SK-N-SH (cell line): Measurements from ENCODE around the gene PARVA. TPM values are rescaled to one million over a fixed set of nuclear protein-coding genes. Genes with fewer than 3 reads are reported as not detected.

ENCODE experiments used
- CTCF ChIA-PET: fragments of 300-600, 350-600 bp; formaldehyde crosslinking; extraction: SDS; loops from one replicate; lab custom pipeline; 2021; lab: Yijun Ruan, JAX
- POLR2A ChIA-PET: fragments of 350-600 bp; sonication (Branson Sonifier 250); formaldehyde crosslinking; extraction: SDS; loops from one replicate; lab custom pipeline; 2020; ENCODE audit warnings: antibody characterized with exemption, inconsistent platforms; lab: Yijun Ruan, JAX
- DNase-seq: peaks from one replicate; pipeline ENCODE4 v3.0.0; 2012
- H2AFZ ChIP-seq: fragments of 200-600 bp; sonication (generic); 2 replicates; pipeline ENCODE4 v1.8.1; 2016; ENCODE audit warnings: antibody characterized with exemption, mild to moderate bottlenecking, low read depth
- H3F3A ChIP-seq: fragments of 200-600 bp; sonication (generic); replicated peaks from 2 replicates; pipeline ENCODE3; 2016; ENCODE audit warnings: antibody characterized with exemption, mild to moderate bottlenecking; ENCODE audit not compliant: insufficient read depth
- H3K27ac ChIP-seq, 2 experiments: fragments of 200-500 bp in 1 of 2; fragments of 200-600 bp in 1 of 2; sonication (Bioruptor generic) in 1 of 2; sonication (generic), shearing (Covaris generic) in 1 of 2; 2 replicates each; pipeline versions ENCODE4 v1.5.1 to v1.6.1; 2014 to 2016; ENCODE audit warnings: low read depth in 2 of 2, inconsistent platforms in 1 of 2, low read length in 1 of 2, mild to moderate bottlenecking in 1 of 2, mixed read lengths in 1 of 2
- H3K27me3 ChIP-seq: fragments of 200-600 bp; sonication (generic), shearing (Covaris generic); 2 replicates; pipeline ENCODE4 v1.6.1; 2016; ENCODE audit warnings: mixed run types; ENCODE audit not compliant: insufficient read depth
- H3K36me3 ChIP-seq, 2 experiments: fragments of 200-500 bp in 1 of 2; fragments of 200-600 bp in 1 of 2; sonication (Bioruptor generic) in 1 of 2; sonication (generic) in 1 of 2; replicated peaks in 1 of 2; 2 replicates each; pipeline versions ENCODE3 to v1.5.1; 2014 to 2016; ENCODE audit warnings: low read length in 1 of 2, mild to moderate bottlenecking in 1 of 2; ENCODE audit not compliant: insufficient read depth in 2 of 2, control insufficient read depth in 1 of 2
- H3K4me1 ChIP-seq, 2 experiments: fragments of 200-500 bp in 1 of 2; fragments of 200-600 bp in 1 of 2; sonication (Bioruptor generic) in 1 of 2; sonication (generic), shearing (Covaris generic) in 1 of 2; 2 replicates each; pipeline versions ENCODE4 v1.5.1 to v1.6.1; 2014 to 2016; ENCODE audit warnings: low read depth in 1 of 2, low read length in 1 of 2, mixed run types in 1 of 2; ENCODE audit not compliant: insufficient read depth in 2 of 2, control insufficient read depth in 1 of 2
- H3K4me2 ChIP-seq: fragments of 200-600 bp; sonication (generic), shearing (Covaris generic); 2 replicates; pipeline ENCODE4 v1.6.1; 2017; ENCODE audit warnings: mixed run types
- H3K4me3 ChIP-seq, 2 experiments: fragments of 200-500 bp in 1 of 2; fragments of 200-600 bp in 1 of 2; sonication (Bioruptor generic) in 1 of 2; sonication (generic), shearing (Covaris generic) in 1 of 2; 2 replicates each; pipeline versions ENCODE4 v1.5.1 to v1.8.1; 2014 to 2016; ENCODE audit warnings: low read depth in 2 of 2, inconsistent platforms in 1 of 2, low read length in 1 of 2, mild to moderate bottlenecking in 1 of 2, mixed read lengths in 1 of 2, moderate library complexity in 1 of 2
- H3K79me2 ChIP-seq: fragments of 200-600 bp; sonication (generic); 2 replicates; pipeline ENCODE4 v1.8.1; 2017; ENCODE audit warnings: mild to moderate bottlenecking; ENCODE audit not compliant: insufficient read depth
- H3K9ac ChIP-seq: fragments of 200-600 bp; sonication (generic); 2 replicates; pipeline ENCODE4 v1.6.1; 2017; ENCODE audit warnings: mixed run types
- H3K9me2 ChIP-seq: fragments of 200-600 bp; sonication (generic); 2 replicates; pipeline ENCODE4 v1.6.1; 2017; ENCODE audit warnings: mixed run types
- H3K9me3 ChIP-seq: fragments of 200-600 bp; sonication (generic); 2 replicates; pipeline ENCODE4 v1.6.1; 2017; ENCODE audit warnings: mixed run types, mild to moderate bottlenecking, moderate library complexity
- H4K20me1 ChIP-seq: fragments of 200-600 bp; sonication (generic); 2 replicates; pipeline ENCODE4 v1.6.1; 2017; ENCODE audit warnings: mild to moderate bottlenecking, mixed run types; ENCODE audit not compliant: insufficient read depth
- CHD2 ChIP-seq: fragments of 150-350 bp; IDR thresholded peaks from 2 replicates; pipeline ENCODE4 v1.6.1; 2018; ENCODE audit warnings: low read length; ENCODE audit not compliant: partially characterized antibody
- EZH2phosphoT487 ChIP-seq: fragments of 200-600 bp; sonication (generic); IDR thresholded peaks from 2 replicates; pipeline ENCODE4 v1.6.1; 2017; ENCODE audit warnings: low read depth, mixed run types, mild to moderate bottlenecking, antibody characterized with exemption, moderate library complexity, borderline replicate concordance
- GABPA ChIP-seq: IDR thresholded peaks from 2 replicates; pipeline ENCODE4 v1.4.0; 2012; ENCODE audit warnings: low read depth, mild to moderate bottlenecking
- GATA2 ChIP-seq: sonication (generic); formaldehyde crosslinking; IDR thresholded peaks from 2 replicates; pipeline ENCODE4 v1.5.0; 2020; ENCODE audit warnings: mild to moderate bottlenecking, missing genetic modification reagents
- MEF2A ChIP-seq: IDR thresholded peaks from 2 replicates; pipeline ENCODE4 v1.4.0; 2012; ENCODE audit warnings: low read depth, borderline replicate concordance
- MXI1 ChIP-seq: IDR thresholded peaks from 2 replicates; pipeline ENCODE4 v1.6.1; 2012; ENCODE audit warnings: mild to moderate bottlenecking, low read depth, low read length, improper control_type of control experiment
- NFIC ChIP-seq: IDR thresholded peaks from 2 replicates; pipeline ENCODE4 v1.4.0; 2012; ENCODE audit warnings: borderline replicate concordance
- NRF1 ChIP-seq: IDR thresholded peaks from 2 replicates; pipeline ENCODE4 v1.6.1; 2012; ENCODE audit warnings: low read depth, mild to moderate bottlenecking, low read length
- RAD21 ChIP-seq: IDR thresholded peaks from 2 replicates; pipeline ENCODE4 v1.6.1; 2012; ENCODE audit warnings: mild to moderate bottlenecking, low read length
- RCOR1 ChIP-seq: fragments of 150-350 bp; IDR thresholded peaks from 2 replicates; pipeline ENCODE4 v1.6.1; 2017; ENCODE audit warnings: antibody characterized with exemption, low read length
- RFX5 ChIP-seq: IDR thresholded peaks from 2 replicates; pipeline ENCODE4 v1.6.1; 2012; ENCODE audit warnings: mild to moderate bottlenecking, improper control_type of control experiment, low read length
- SIN3A ChIP-seq: IDR thresholded peaks from 2 replicates; pipeline ENCODE4 v1.6.1; 2012; ENCODE audit warnings: low read depth, mild to moderate bottlenecking, low read length, moderate library complexity, borderline replicate concordance
- TCF12 ChIP-seq: IDR thresholded peaks from 2 replicates; pipeline ENCODE4 v1.4.0; 2012
- TEAD4 ChIP-seq: IDR thresholded peaks from 2 replicates; pipeline ENCODE4 v1.4.0; 2012; ENCODE audit warnings: mild to moderate bottlenecking, borderline replicate concordance; ENCODE audit not compliant: insufficient read depth
- WGBS: methylation state at CpG from one replicate; pipeline ENCODE4 v1.1.6; 2017; ENCODE audit warnings: low lambda C conversion rate; 5-methylcytosine and 5-hydroxymethylcytosine counted together
- polyA plus RNA-seq, 3 experiments: library from polyadenylated mRNA; depleted of rRNA; stranded (reverse); fragments of >200 nt; gene quantifications; 2 replicates each; pipeline ENCODE4 v1.2.3, GENCODE V29; 2012
- TF ChIP-seq, protein P1 (sequence below): IDR thresholded peaks from 2 replicates; pipeline ENCODE4 v1.6.1; 2012; ENCODE audit warnings: mild to moderate bottlenecking, low read depth, low read length, moderate library complexity
- TF ChIP-seq, protein P2 (sequence below): fragments of 200-600 bp; sonication (generic); IDR thresholded peaks from 2 replicates; pipeline ENCODE4 v1.6.1; 2017; ENCODE audit warnings: antibody characterized with exemption, mild to moderate bottlenecking, moderate library complexity
- TF ChIP-seq, protein P3 (sequence below): IDR thresholded peaks from 2 replicates; pipeline ENCODE4 v1.4.0; 2012; ENCODE audit warnings: low read depth, borderline replicate concordance
- TF ChIP-seq, protein P4 (sequence below): IDR thresholded peaks from 2 replicates; pipeline ENCODE4; 2012

The PARVA gene
- polyA plus RNA-seq, 1 of the 3 experiments (the other 2 are of a cell fraction) = 27.6 TPM

DNA sequence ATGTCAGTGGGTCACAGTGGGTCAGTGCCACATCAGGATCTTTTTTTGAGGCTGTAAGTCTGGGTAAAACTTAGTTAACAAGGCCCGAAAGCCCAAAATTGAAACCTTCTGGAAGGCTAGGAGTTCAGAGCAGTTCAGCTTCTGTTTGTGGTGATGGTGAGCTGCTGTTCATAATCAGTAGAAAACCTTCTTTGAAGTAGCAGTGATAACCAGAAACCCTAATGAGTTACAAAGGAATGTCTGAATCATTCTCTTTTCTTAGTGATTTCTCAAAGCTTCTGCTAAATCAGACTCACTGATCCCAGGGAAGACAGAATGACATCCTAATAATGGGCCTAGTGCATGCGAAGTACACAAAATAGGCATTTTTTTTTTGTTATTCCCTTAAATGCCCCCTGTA, 124.7 kb downstream of the PARVA start:
- no peak for TF ChIP-seq GATA2 (CRISPR knock-in tag)
- TF ChIP-seq TCF12 = 0 out of 2 replicates have a peak, but pooled peaks have one; percentile 4
- Histone ChIP-seq H2AFZ (no peak overlapping the region), H4K20me1 (no peaks in the 10 kb centered on the region), H3K9me3 (no peaks in the 10 kb centered on the region), H3K4me2 (no peak overlapping the region), H3K27ac (no peak overlapping the region), H3K4me1 (peaks cover 0 to 25% of the 10 kb centered on the region in 2 experiments; a peak in 3 of 4 replicates), H3K9me2 (no peaks in the 10 kb centered on the region), H3K36me3 (peaks cover 5 to 6% of the 10 kb centered on the region in 2 experiments), H3K9ac (no peak overlapping the region), H3K4me3 (no peak overlapping the region), H3K79me2 (no peaks in the 10 kb centered on the region), H3F3A (no peaks in the 10 kb centered on the region), H3K27me3 (no peaks in the 10 kb centered on the region)
- ChIA-PET POLR2A (no interaction called here), CTCF (no interaction called here)
- DNase-seq = no peak
- 95% methylated on average over 2 of the region's 2 CpGs for WGBS

DNA sequence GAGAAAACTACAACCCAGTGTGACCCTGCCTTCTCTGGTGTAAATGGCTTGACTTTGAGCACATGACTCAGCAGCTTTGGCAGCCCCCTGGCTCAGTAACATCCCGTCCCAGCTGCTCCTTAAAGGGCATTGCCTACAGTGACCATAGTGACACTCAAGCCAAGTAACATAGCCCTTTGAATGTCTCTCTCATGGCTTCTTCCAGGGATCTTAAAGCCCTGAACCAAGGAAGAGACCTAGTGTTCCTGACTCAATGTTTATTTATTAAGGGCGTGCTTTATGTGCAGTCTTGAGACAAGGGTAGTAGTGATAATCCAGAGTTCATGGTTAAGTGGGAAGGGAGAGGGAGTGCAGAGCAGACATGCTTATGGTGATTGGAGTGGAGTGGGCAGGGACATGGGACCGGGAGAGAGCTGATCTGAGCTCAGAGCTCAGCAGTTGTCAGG, 125.7 kb downstream of the PARVA start:
- H3K9ac ChIP-seq = no peak overlapping the region
- DNase-seq = no peak
- CTCF ChIA-PET = no interaction called here
- TF ChIP-seq GABPA (no peak), NFIC (no peak), CHD2 (no peak), SIN3A (no peak), RCOR1 (no peak), MEF2A (no peak), TCF12 (no peak), RAD21 (no peak), EZH2phosphoT487 (no peak), RFX5 (no peak), MXI1 (no peak), NRF1 (no peak), TEAD4 (no peak)
- TF ChIP-seq, protein P1, sequence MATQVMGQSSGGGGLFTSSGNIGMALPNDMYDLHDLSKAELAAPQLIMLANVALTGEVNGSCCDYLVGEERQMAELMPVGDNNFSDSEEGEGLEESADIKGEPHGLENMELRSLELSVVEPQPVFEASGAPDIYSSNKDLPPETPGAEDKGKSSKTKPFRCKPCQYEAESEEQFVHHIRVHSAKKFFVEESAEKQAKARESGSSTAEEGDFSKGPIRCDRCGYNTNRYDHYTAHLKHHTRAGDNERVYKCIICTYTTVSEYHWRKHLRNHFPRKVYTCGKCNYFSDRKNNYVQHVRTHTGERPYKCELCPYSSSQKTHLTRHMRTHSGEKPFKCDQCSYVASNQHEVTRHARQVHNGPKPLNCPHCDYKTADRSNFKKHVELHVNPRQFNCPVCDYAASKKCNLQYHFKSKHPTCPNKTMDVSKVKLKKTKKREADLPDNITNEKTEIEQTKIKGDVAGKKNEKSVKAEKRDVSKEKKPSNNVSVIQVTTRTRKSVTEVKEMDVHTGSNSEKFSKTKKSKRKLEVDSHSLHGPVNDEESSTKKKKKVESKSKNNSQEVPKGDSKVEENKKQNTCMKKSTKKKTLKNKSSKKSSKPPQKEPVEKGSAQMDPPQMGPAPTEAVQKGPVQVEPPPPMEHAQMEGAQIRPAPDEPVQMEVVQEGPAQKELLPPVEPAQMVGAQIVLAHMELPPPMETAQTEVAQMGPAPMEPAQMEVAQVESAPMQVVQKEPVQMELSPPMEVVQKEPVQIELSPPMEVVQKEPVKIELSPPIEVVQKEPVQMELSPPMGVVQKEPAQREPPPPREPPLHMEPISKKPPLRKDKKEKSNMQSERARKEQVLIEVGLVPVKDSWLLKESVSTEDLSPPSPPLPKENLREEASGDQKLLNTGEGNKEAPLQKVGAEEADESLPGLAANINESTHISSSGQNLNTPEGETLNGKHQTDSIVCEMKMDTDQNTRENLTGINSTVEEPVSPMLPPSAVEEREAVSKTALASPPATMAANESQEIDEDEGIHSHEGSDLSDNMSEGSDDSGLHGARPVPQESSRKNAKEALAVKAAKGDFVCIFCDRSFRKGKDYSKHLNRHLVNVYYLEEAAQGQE = no peak
- TF ChIP-seq, protein P2, sequence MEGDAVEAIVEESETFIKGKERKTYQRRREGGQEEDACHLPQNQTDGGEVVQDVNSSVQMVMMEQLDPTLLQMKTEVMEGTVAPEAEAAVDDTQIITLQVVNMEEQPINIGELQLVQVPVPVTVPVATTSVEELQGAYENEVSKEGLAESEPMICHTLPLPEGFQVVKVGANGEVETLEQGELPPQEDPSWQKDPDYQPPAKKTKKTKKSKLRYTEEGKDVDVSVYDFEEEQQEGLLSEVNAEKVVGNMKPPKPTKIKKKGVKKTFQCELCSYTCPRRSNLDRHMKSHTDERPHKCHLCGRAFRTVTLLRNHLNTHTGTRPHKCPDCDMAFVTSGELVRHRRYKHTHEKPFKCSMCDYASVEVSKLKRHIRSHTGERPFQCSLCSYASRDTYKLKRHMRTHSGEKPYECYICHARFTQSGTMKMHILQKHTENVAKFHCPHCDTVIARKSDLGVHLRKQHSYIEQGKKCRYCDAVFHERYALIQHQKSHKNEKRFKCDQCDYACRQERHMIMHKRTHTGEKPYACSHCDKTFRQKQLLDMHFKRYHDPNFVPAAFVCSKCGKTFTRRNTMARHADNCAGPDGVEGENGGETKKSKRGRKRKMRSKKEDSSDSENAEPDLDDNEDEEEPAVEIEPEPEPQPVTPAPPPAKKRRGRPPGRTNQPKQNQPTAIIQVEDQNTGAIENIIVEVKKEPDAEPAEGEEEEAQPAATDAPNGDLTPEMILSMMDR = no peak
- TF ChIP-seq, protein P3, sequence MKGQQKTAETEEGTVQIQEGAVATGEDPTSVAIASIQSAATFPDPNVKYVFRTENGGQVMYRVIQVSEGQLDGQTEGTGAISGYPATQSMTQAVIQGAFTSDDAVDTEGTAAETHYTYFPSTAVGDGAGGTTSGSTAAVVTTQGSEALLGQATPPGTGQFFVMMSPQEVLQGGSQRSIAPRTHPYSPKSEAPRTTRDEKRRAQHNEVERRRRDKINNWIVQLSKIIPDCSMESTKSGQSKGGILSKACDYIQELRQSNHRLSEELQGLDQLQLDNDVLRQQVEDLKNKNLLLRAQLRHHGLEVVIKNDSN = no peak
- TF ChIP-seq, protein P4, sequence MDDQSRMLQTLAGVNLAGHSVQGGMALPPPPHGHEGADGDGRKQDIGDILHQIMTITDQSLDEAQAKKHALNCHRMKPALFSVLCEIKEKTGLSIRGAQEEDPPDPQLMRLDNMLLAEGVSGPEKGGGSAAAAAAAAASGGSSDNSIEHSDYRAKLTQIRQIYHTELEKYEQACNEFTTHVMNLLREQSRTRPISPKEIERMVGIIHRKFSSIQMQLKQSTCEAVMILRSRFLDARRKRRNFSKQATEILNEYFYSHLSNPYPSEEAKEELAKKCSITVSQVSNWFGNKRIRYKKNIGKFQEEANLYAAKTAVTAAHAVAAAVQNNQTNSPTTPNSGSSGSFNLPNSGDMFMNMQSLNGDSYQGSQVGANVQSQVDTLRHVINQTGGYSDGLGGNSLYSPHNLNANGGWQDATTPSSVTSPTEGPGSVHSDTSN = no peak
- peaks cover 5 to 35% of the 10 kb centered on the region in 2 experiments; a peak in 3 of 4 replicates for H3K4me1 ChIP-seq
- peaks cover 0 to 6% of the 10 kb centered on the region in 2 experiments for H3K36me3 ChIP-seq
- no peaks in the 10 kb centered on the region for H3K9me2 ChIP-seq
- no peaks in the 10 kb centered on the region for H3K79me2 ChIP-seq
- peaks cover 6% of the 10 kb centered on the region for H3F3A ChIP-seq
- H3K4me2 ChIP-seq = no peak overlapping the region
- no peak overlapping the region for H2AFZ ChIP-seq
- 84% methylated on average over 3 of the region's 3 CpGs for WGBS
- no peak overlapping the region for H3K27ac ChIP-seq
- H4K20me1 ChIP-seq = no peaks in the 10 kb centered on the region
- no peak overlapping the region for H3K4me3 ChIP-seq
- POLR2A ChIA-PET = interaction anchor here (0.6 kb wide), 1 partner anchor 39 kb away, joined by 3 read pairs; no protein-coding TSS in a partner anchor
- no peaks in the 10 kb centered on the region for H3K9me3 ChIP-seq
- H3K27me3 ChIP-seq = no peaks in the 10 kb centered on the region
